GM19351 (cell line): ENCODE results near the gene MED15.
"Not testable (repeated sequence)": the region's sequence is repeated elsewhere in the genome, so short reads cannot be mapped to it uniquely, and the experiment has no call there.

ENCODE experiments used
- ATAC-seq: cut with Tn5 transposase; IDR thresholded peaks from one replicate; pipeline ENCODE4 v1.9.1; 2021; ENCODE audit warnings: mild to moderate bottlenecking, moderate library complexity; ENCODE audit not compliant: unreplicated experiment

The MED15 gene

GRCh38 chr22:20483771-20484170 is 23.6 kb upstream of the MED15 start:
- ATAC-seq = no peak

DNA sequence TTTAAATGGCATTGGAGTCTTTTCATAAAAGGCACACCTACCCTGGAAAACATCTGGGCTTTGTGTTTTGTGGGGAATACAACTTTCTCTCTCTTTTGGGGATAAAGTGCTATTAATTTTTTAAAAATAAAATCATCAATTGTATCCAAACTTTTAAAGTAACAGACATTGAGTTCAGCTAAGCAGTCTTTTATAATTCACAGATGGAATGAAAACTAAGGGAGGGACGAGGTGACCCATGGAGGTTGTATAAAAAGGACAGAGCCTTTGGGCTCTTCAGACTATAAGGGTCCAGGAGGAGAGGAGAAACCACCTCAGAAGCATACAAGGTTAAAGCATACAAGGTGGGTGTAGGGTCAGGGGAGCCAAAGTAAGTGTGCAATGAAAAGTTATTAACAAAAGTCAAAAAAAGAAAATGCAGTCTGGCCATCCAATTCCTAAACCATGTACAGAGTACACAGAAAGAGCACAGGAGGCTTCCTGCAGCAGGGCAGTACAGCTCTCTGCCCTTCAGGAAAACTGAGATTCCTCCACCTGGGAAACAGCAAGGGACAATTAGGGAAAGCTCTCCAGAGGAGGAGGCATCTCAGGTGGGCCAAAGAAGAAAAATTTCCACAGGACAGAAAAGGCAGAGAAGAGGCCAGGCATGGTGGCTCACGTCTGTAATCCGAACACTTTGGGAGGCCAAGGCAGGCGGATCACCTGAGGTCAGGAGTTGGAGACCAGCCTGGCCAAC is 22.3 kb upstream of the MED15 start:
- ATAC-seq = no peak

GRCh38 chr22:20486229-20486628 is 21.2 kb upstream of the MED15 start:
- no peak for ATAC-seq

DNA sequence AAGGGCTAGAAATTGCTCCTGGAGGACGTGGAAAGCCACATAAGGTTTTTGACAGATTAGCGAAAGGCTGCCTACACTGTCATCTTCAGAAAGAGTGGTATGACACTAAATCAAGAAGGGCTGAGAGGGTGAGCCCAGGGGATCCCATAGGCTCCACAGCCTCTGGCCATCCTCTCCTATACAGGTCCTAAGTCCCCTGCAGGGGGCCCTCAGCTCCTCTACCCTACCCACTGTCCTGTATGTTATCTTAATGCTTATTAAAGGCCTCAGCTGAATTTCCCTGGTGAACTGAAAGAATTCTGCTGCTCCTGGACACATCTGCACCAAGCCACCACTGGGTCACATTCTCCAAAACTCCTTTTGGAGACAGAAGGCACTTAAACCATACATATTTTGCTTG is 19.7 kb upstream of the MED15 start:
- ATAC-seq = no peak

- no peak for ATAC-seq
These were observed 18.5 kb upstream of the MED15 start for GRCh38 chr22:20488946-20489345.

- no peak for ATAC-seq
These were observed 17.0 kb upstream of the MED15 start for GRCh38 chr22:20490183-20490940.

- ATAC-seq = no peak
These were observed 16.5 kb upstream of the MED15 start for GRCh38 chr22:20490941-20491307.

DNA sequence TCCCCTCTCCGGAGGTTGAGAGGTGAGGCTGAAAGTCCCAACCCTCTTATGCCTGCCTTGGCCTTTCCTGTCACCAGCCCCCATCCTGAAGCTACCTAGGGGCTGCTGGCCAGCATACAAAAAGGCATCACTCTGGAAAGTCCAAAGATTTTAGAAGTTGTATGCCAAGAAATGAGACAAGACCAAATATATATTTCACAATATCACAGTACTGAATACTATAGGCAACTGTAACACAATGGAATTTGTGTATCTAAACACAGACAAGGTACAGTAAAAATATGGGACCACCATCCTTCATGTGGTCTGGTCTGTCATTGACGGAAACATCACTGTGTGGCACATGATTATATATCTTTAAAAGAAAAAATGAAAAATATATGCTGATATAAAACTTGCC is 16.1 kb upstream of the MED15 start:
- ATAC-seq = no peak

DNA sequence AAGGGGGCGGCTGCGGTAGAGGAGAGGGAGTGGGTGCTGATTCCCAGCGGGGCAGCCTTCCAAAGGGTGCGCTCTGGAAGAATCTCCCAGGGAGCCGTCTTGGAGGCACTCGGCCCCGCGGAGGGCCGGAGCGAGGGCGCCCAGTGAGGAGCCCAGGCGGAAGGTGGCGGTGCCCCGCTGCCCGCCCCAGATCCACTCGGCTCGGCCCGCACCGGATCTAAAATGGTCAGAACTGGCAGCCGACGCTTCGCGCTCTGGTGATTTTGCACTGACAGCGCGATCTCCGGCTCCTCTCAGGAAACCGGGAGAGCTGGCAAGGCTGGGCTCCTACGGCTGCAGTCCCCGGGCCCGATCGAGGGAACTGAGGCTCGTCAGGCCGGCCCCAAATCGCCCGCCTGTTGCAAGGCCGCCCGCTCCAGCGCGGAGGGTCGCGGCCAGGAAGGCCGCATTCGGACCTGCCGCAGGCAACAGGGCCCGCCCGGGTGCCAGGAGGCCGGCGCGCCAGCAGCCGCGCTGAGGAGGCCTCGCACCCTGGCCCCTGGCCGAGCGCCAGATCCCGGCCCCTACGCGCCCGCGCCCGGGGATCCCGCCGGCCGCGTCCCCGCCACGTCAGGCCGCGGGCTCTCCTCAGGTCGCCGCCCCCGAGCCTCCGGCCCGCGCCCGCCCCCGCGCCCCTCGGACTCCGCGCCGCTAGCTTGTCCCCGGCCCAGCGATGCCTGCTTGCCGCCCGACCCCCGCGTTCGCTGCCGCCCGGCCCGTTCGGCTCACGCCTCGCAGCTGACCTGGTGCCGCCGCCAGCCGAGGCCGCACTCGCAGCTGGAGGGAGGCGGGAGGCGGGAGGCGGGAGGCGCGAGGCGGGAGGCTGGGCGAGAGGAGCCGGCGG is 12.2 kb upstream of the MED15 start, which contains the start of gene KLHL22:
KLHL22 (minus strand) TSS at position 818 of the 883 bp plus-strand sequence. CDS start 6,584 bp downstream, outside the sequence.
- ATAC-seq = peak; percentile 34

GRCh38 chr22:20495861-20496681 is 11.3 kb upstream of the MED15 start:
- ATAC-seq = peak; percentile 84

- no peak for ATAC-seq
These were observed 10.0 kb upstream of the MED15 start for GRCh38 chr22:20497426-20497825.

- ATAC-seq = no peak
These were observed 8.5 kb upstream of the MED15 start for GRCh38 chr22:20498913-20499312.

DNA sequence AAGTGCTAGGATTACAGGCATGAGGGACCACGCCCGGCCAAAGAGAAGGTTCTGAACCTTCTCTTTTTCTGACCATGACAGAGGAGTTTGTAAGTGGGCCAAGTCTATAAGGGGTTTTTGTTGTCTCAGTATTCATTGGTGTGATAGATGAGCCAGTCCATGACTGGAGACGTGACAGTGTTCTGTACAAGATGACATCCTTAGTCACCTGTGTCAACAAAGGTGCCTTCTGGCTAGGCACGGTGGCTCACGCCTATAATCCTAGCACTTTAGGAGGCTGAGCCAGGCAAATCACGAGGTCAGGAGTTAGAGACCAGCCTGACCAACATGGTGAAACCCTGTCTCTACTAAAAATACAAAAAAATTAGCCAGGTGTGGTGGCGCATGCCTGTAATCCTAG is 7.6 kb upstream of the MED15 start:
- no peak for ATAC-seq

DNA sequence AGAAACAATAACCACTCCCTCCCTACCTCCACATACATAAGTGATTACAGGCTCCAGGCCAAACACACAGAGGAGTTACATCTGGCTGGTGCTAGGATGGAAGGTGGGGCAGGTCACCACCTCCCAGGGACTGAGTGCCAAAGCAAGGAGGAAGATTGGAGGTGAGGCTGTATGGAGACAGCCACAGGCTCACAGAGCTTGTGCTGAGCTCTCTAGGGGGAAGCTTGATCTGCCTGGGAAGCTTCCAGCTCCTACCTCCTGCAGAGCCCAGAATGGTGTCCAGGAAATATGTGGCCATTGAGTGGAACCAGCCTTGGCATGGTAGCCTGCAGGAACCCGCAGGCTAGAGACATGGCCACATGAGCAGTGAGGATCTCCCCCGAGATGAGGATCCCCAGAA is 3.6 kb upstream of the MED15 start:
- no peak for ATAC-seq

GRCh38 chr22:20504293-20504922 is 3.0 kb upstream of the MED15 start:
- ATAC-seq = not testable (repeated sequence)

DNA sequence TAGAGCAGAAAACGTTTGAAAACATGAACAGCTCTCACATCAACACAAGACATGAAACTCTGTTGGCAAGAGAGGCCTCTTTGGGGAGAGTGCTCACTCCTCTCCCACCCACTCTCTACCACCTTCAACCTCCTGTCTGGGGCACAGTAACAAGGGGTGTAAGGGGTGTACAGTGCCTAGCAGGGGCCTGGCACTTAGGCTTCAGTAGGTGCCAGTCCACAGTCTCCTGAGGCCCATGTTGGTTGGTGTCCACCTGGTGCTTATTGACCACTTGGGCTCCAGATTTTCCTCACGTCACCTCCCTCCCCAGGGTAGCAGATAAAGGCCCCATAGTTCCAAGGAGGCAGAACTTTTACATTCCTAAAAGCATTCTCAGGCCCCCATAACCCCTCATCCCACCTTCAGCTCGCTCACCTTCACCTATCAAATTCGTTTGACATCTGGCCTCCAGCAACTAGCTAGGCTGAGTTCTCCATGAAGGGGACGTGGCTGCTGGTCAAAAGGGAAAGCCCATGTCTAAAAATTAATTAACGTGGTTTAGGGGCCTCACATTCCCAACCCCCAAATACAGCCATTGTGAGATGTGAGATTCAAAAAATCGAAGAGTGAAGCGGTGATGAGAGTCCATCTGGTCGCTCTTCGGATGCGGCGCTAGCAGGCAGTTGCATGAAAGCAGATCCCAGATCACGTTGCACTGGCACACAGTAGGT is 712 bp upstream of the MED15 start:
- no peak for ATAC-seq

DNA sequence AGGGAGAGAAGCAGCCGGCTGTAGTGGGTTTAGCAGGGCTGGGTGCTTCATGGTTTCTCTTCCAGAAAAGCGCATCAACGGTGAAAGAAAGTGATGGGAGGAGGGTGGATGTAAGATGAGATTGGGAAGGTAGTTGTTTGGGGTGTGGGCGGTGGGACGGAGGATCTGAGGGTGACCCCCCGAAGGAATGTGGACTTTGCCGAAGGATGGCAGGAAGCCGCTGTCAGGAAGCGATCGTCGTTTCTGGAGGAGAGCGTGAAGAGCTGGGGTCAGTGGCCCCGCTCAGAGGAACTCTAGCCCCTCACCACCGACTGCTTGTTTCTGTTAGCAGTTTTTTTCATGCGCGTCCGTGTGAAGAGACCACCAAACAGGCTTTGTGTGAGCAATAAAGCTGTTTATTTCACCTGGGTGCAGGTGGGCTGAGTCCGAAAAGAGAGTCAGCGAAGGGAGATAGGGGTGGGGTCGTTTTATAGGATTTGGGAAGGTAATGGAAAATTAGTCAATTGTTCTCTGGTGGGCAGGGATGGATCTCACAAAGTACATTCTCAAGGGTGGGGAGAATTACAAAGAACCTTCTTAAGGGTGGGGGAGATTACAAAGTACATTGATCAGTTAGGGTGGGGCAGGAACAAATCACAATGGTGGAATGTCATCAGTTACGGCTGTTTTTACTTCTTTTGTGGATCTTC is 801 bp downstream of the MED15 start:
- ATAC-seq = not testable (repeated sequence)

DNA sequence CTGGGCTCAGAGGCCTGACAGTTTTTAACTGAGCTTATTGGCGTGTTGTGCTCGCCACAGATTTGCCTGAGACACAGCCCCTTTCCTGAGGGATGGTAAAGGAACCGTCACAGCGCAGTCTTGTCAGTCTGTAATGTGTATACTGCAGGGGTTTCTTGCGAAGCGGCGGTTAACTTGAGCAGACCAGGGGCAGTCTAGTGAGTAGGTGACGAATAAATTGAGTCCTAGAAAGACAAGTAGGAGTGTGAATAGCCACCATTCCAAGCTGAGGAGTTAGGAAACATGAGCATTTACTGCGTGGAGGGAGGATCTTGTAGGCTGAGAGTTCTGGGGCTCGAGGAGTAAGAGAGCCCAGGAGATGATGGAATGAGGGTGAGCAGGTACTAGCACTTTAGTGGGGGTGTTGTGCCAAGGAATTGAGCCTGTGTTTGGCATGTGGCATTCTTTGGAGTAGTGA is 1.4 kb downstream of the MED15 start:
- no peak for ATAC-seq
